Measurements from ENCODE around the gene S100A4. TPM values are rescaled to one million over a fixed set of nuclear protein-coding genes. Genes with fewer than 3 reads are reported as not detected.

The S100A4 gene
- total RNA-seq, 2 experiments from 2014 or later: 898 to 906 TPM

DNA sequence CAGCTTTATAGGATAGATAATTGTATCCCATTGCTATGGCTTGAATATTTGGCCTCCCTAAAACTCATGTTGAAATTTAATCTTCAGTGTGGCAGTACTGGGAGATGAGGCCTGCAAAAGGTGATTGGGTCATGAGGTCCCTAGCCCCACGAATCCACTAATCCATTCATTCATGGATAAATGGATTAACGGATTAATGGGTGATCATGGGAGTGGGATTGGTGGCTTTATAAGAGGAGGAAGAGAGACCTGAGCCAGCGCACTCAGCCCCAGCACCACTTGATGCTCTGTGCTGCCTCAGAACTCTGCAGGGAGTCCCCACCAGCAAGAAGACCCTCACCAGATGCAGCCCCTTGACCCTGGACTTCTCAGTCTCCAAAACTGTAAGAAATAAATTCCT is 41.8 kb downstream of the S100A4 start:
- DNase-seq (no peak), ATAC-seq (no peak)
- H3K9me3 Mint-ChIP-seq (ENCODE audit: low read depth): no peaks in the 10 kb centered on the region
- H3K36me3 Mint-ChIP-seq: no peaks in the 10 kb centered on the region
- H3K4me3 Mint-ChIP-seq: no peak overlapping the region
- peaks cover 19% of the 10 kb centered on the region for H3K27me3 Mint-ChIP-seq
- CTCF ChIA-PET: no interaction called here
- no peaks in the 10 kb centered on the region for H3K4me1 Mint-ChIP-seq
- H3K27ac Mint-ChIP-seq: no peak overlapping the region

DNA sequence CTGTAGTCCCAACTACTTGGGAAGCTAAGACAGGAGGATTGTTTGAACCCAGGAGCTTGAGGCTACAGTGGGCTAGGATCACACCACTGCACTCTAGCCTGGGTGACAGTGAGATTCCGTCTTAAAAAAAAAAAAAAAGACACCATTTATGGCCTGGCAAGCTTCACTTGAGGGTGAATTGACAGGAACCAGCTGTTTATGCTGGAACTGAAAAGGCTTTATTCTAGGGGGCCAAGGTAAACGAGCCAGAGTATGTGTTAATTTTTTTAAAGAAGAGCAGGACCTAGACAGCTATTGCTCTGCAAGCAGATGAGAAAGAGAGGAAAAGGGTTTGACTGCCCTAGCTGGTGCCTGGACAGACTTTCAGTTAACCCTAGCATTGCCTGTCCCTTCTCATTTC is 46.9 kb downstream of the S100A4 start:
- Mint-ChIP-seq H3K4me3 (no peak overlapping the region), H3K4me1 (no peaks in the 10 kb centered on the region), H3K36me3 (no peaks in the 10 kb centered on the region), H3K9me3 (ENCODE audit: low read depth) (no peaks in the 10 kb centered on the region), H3K27me3 (peaks cover 34% of the 10 kb centered on the region), H3K27ac (no peak overlapping the region)
- DNase-seq: no peak
- CTCF ChIA-PET: interaction anchor here (1.8 to 8.2 kb wide), 2 partner anchors 12 to 146 kb away, joined by 8 to 126 read pairs; no protein-coding TSS in a partner anchor
- ATAC-seq: no peak

DNA sequence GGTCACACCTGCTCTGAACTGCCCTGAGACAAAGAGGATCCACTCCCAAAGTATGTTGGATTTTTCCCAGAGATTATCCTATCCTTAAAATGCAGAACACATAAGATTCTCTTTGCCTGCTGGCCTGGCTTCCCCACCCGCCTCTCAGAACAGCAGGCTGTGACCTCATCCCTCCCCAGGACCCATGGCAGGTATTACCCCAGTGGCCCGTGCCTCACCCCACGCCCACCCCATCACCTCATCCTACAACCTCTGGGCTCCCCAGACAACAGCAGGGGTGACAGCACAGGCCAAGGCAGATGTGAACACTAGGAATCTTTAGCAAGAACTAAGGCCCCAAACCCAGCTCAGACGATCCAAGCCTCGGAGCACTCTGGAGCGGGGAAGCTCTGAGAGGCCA is 50.1 kb downstream of the S100A4 start:
- H3K9me3 Mint-ChIP-seq (ENCODE audit: low read depth): no peaks in the 10 kb centered on the region
- no peak for DNase-seq
- ATAC-seq: no peak
- no peaks in the 10 kb centered on the region for H3K4me1 Mint-ChIP-seq
- no peak overlapping the region for H3K4me3 Mint-ChIP-seq
- H3K27me3 Mint-ChIP-seq: peaks cover 30% of the 10 kb centered on the region
- no peaks in the 10 kb centered on the region for H3K36me3 Mint-ChIP-seq
- no peak overlapping the region for H3K27ac Mint-ChIP-seq
- CTCF ChIA-PET: interaction anchor here (0.6 to 8.2 kb wide), 18 partner anchors 10 to 490 kb away, joined by 3 to 126 read pairs (median 5); partner anchors contain the start of gene S100A9

DNA sequence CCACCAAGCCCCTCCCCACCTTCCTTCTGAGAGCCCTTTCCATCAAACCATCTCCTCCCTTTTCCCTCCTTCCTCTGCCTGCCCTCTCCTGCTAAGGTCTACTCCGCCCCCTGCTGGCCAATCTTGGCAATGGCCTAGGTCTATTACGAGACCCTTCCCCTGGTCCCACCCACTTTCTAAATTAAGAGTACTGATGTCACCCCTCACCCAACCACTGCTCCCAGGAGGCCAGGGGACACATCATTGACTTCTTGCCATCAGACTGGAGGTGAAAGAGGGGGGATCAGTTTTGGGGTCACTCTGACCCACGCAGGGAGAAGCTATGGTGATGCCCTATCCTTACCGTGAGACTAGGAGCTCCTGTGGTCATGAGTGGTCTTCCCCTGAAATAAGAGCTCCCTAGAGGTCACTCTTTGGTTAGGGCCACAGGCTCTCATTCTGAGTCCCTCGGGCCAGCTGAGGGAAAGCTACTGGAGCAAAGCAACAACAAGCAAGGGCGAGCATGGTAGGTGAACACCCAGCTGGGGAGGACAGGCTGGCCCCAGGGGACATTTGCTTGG is 50.5 kb downstream of the S100A4 start:
- H3K4me1 Mint-ChIP-seq: no peaks in the 10 kb centered on the region
- DNase-seq (peak; percentile 78), ATAC-seq (peak; percentile 76)
- H3K9me3 Mint-ChIP-seq (ENCODE audit: low read depth): no peaks in the 10 kb centered on the region
- H3K27me3 Mint-ChIP-seq: peaks cover 31% of the 10 kb centered on the region
- H3K4me3 Mint-ChIP-seq: no peak overlapping the region
- CTCF ChIA-PET: interaction anchor here (0.6 to 8.2 kb wide), 27 partner anchors 10 to 271 kb away, joined by 3 to 126 read pairs (median 4); partner anchors contain the start of gene S100A9
- no peaks in the 10 kb centered on the region for H3K36me3 Mint-ChIP-seq
- H3K27ac Mint-ChIP-seq: no peak overlapping the region

Other genes starting within 250 kb of the S100A4 start
- gene PGLYRP3, start 232.9 kb downstream of the S100A4 start, total RNA-seq: not detected
- gene PGLYRP4, start 197.0 kb downstream of the S100A4 start, total RNA-seq: not detected
- gene S100A9, start 188.0 kb downstream of the S100A4 start, total RNA-seq: not detected
- not detected for gene S100A12, start 170.2 kb downstream of the S100A4 start, total RNA-seq
- not detected for gene S100A8, start 154.7 kb downstream of the S100A4 start, total RNA-seq
- gene S100A7A, start 129.3 kb downstream of the S100A4 start, total RNA-seq: not detected
- not detected for gene S100A7, start 85.2 kb downstream of the S100A4 start, total RNA-seq
- 100 to 1,000 TPM; 386 to 543 TPM for gene S100A6, start 9.8 kb downstream of the S100A4 start, total RNA-seq
- 1 to 10 TPM; 1.6 to 3.0 TPM for gene S100A5, start 4.9 kb downstream of the S100A4 start, total RNA-seq
- not detected for gene S100A3, start 3.5 kb upstream of the S100A4 start, total RNA-seq
- under 1 TPM; 0.50 to 0.96 TPM for gene S100A2, start 20.0 kb upstream of the S100A4 start, total RNA-seq
- gene S100A16, start 67.3 kb upstream of the S100A4 start, total RNA-seq: not detected
- gene S100A14, start 70.5 kb upstream of the S100A4 start, total RNA-seq: not detected
- 1 to 10 TPM; 6.0 to 7.0 TPM for gene S100A13, start 81.7 kb upstream of the S100A4 start, total RNA-seq
- not detected for gene S100A1, start 82.6 kb upstream of the S100A4 start, total RNA-seq
- gene CHTOP, start 88.3 kb upstream of the S100A4 start, total RNA-seq: 10 to 100 TPM; 83.8 to 89.1 TPM
- gene SNAPIN, start 112.9 kb upstream of the S100A4 start, total RNA-seq: 10 to 100 TPM; 30.7 to 34.2 TPM
- gene ILF2, start 125.2 kb upstream of the S100A4 start, total RNA-seq: 100 to 1,000 TPM; 193 to 260 TPM
- under 1 TPM in 1 of 2 experiments, not detected in 1; 0.05 TPM for gene NPR1, start 132.9 kb upstream of the S100A4 start, total RNA-seq
- gene INTS3, start 182.2 kb upstream of the S100A4 start, total RNA-seq: 10 to 100 TPM; 50.2 to 51.5 TPM
- 10 to 100 TPM; 39.8 to 43.0 TPM for gene SLC27A3, start 229.6 kb upstream of the S100A4 start, total RNA-seq

All from activated CD8-positive, alpha-beta memory T cell treated with anti-CD3 and anti-CD28 coated beads, Interleukin-2, amount 10 ng/mL, durations not matched to agents 7 days and 5 days (primary cell).